Subcutaneous adipose tissue (tissue), 4 donors: ENCODE results near the gene CHST14. TPM values are rescaled to one million over a fixed set of nuclear protein-coding genes. Genes with fewer than 3 reads are reported as not detected.

Source experiments
- CTCF ChIP-seq: fragments of 450-650 bp; IDR thresholded peaks from one replicate; pipeline ENCODE4 v1.5.1; 2016; ENCODE audit warnings: low read depth, mild to moderate bottlenecking, control low read depth, antibody characterized with exemption, moderate library complexity
- total RNA-seq, 4 donors: library from RNA; depleted of rRNA; stranded (reverse); fragments of >200 nt; gene quantifications; one replicate each; pipeline ENCODE4 v1.1.0, GENCODE V29; 2016

Gene CHST14
- total RNA-seq, 4 donors from 2014 or later: 9.0 to 9.8 (median 9.7) TPM

GRCh38 chr15:40437752-40438687 lies 32.8 kb upstream of the CHST14 start:
- TF ChIP-seq CTCF: no peak

GRCh38 chr15:40438712-40439111 lies 32.1 kb upstream of the CHST14 start:
- TF ChIP-seq CTCF: no peak

- TF ChIP-seq CTCF: no peak
Measured at GRCh38 chr15:40439461-40439959, 31.3 kb upstream of the CHST14 start.

- no peak for TF ChIP-seq CTCF
Measured at GRCh38 chr15:40439960-40440742, 30.6 kb upstream of the CHST14 start.

GRCh38 chr15:40440743-40441564 lies 29.8 kb upstream of the CHST14 start, which contains the start of gene BAHD1:
Gene BAHD1, plus strand, starts transcription at chr15:40440953. Its CDS starts 17,512 bp downstream, at chr15:40458465.
- no peak for TF ChIP-seq CTCF

GRCh38 chr15:40441565-40442531 lies 28.9 kb upstream of the CHST14 start:
- no peak for TF ChIP-seq CTCF
